GM23338 (cell line): ENCODE results near the gene MYCN. TPM values are rescaled to one million over a fixed set of nuclear protein-coding genes. Genes with fewer than 3 reads are reported as not detected.

Experiments
- ATAC-seq: fragments of 200-7000 bp; cut with Tn5 transposase; 3 replicates; pipeline ENCODE4 v1.9.1; 2020
- DNase-seq: peaks from one replicate; pipeline ENCODE4 v3.0.0-alpha.2; 2015; ENCODE audit warnings: low spot score
- H2AFZ ChIP-seq: fragments of 200-600 bp; sonication (generic); 2 replicates; pipeline ENCODE4 v1.8.0; 2016; ENCODE audit warnings: antibody characterized with exemption, mild to moderate bottlenecking, moderate library complexity
- H3F3A ChIP-seq: fragments of 200-600 bp; sonication (generic); replicated peaks from 2 replicates; pipeline ENCODE4 v1.8.0; 2017; ENCODE audit warnings: antibody characterized with exemption, mixed run types, low read depth
- H3K27ac ChIP-seq: fragments of 200-600 bp; sonication (generic); 2 replicates; pipeline ENCODE4 v1.6.1; 2016; ENCODE audit warnings: low read depth
- H3K27me3 ChIP-seq: fragments of 200-600 bp; sonication (generic); 2 replicates; pipeline ENCODE4 v1.8.0; 2016; ENCODE audit warnings: mild to moderate bottlenecking, mixed run types, moderate library complexity; ENCODE audit not compliant: insufficient read depth
- H3K36me3 ChIP-seq: fragments of 200-600 bp; sonication (generic); 2 replicates; pipeline ENCODE4 v1.8.0; 2016; ENCODE audit warnings: mild to moderate bottlenecking; ENCODE audit not compliant: insufficient read depth
- H3K4me1 ChIP-seq: fragments of 200-600 bp; sonication (generic); 2 replicates; pipeline ENCODE4 v1.8.0; 2016; ENCODE audit warnings: mild to moderate bottlenecking, moderate library complexity; ENCODE audit not compliant: insufficient read depth
- H3K4me2 ChIP-seq: fragments of 200-600 bp; sonication (generic); 2 replicates; pipeline ENCODE4 v1.7.1; 2017; ENCODE audit warnings: mixed run types
- H3K4me3 ChIP-seq: fragments of 200-600 bp; sonication (generic); 2 replicates; pipeline ENCODE4 v1.6.1; 2016; ENCODE audit warnings: mixed run types
- H3K79me2 ChIP-seq: fragments of 200-600 bp; sonication (generic); replicated peaks from 2 replicates; pipeline ENCODE4 v1.8.0; 2017; ENCODE audit warnings: mild to moderate bottlenecking; ENCODE audit not compliant: insufficient read depth
- H3K9me2 ChIP-seq: fragments of 200-600 bp; sonication (generic); 2 replicates; pipeline ENCODE4 v1.8.0; 2017; ENCODE audit not compliant: insufficient read depth
- H4K20me1 ChIP-seq: fragments of 200-600 bp; sonication (generic); replicated peaks from 2 replicates; pipeline ENCODE4 v1.8.0; 2017; ENCODE audit warnings: mild to moderate bottlenecking; ENCODE audit not compliant: insufficient read depth
- H3K27ac Mint-ChIP-seq: 2 replicates; pipeline ENCODE4 v1.8.0; 2020; ENCODE audit warnings: inconsistent platforms, mild to moderate bottlenecking, moderate library complexity, mixed read lengths
- H3K27me3 Mint-ChIP-seq: 3 replicates; pipeline ENCODE4 v1.8.0; 2022; ENCODE audit warnings: low read depth, mild to moderate bottlenecking, moderate library complexity, mixed read lengths, inconsistent platforms; ENCODE audit not compliant: insufficient read depth, poor library complexity
- H3K36me3 Mint-ChIP-seq: 3 replicates; pipeline ENCODE4 v1.8.0; 2021; ENCODE audit warnings: low read depth, mild to moderate bottlenecking, inconsistent platforms, moderate library complexity, mixed read lengths
- H3K4me1 Mint-ChIP-seq: 3 replicates; pipeline ENCODE4 v1.8.0; 2020; ENCODE audit warnings: mild to moderate bottlenecking, inconsistent platforms, mixed read lengths
- H3K4me3 Mint-ChIP-seq: 3 replicates; pipeline ENCODE4 v1.8.0; 2021; ENCODE audit warnings: moderate library complexity, mild to moderate bottlenecking, inconsistent platforms, mixed read lengths
- H3K9me3 Mint-ChIP-seq: 3 replicates; pipeline ENCODE4 v1.8.0; 2020; ENCODE audit warnings: moderate library complexity, mild to moderate bottlenecking, inconsistent platforms, mixed read lengths
- CTCF ChIP-seq, 2 experiments: fragments of 200-600 bp in 1 of 2; sonication (generic) in 1 of 2; conservative IDR thresholded peaks; 2 replicates each; pipeline versions ENCODE4 v1.5.1 to v1.6.1; 2016 to 2017; ENCODE audit warnings: antibody characterized with exemption in 2 of 2, low read depth in 2 of 2, mild to moderate bottlenecking in 2 of 2, moderate library complexity in 1 of 2
- EZH2 ChIP-seq: fragments of 200-600 bp; sonication (generic); IDR thresholded peaks from one replicate; pipeline ENCODE4 v1.8.0; 2017; ENCODE audit warnings: antibody characterized with exemption, mild to moderate bottlenecking, low read depth; ENCODE audit not compliant: unreplicated experiment
- NANOG ChIP-seq: IDR thresholded peaks from 2 replicates; pipeline ENCODE4 v1.6.1; 2016; ENCODE audit warnings: antibody characterized with exemption, borderline replicate concordance
- POLR2AphosphoS5 ChIP-seq: IDR thresholded peaks from 2 replicates; pipeline ENCODE4 v1.6.1; 2016; ENCODE audit warnings: antibody characterized with exemption, low read depth
- REST ChIP-seq: IDR thresholded peaks from one replicate; pipeline ENCODE4 v1.6.1; 2018; ENCODE audit warnings: antibody characterized with exemption; ENCODE audit not compliant: unreplicated experiment
- STAT1 ChIP-seq: IDR thresholded peaks from one replicate; pipeline ENCODE4 v1.6.1; 2016; ENCODE audit warnings: antibody characterized with exemption; ENCODE audit not compliant: unreplicated experiment
- ZNF114 ChIP-seq: fragments of 250-450 bp; sonication (Bioruptor Pico); IDR thresholded peaks from 2 replicates; pipeline ENCODE4 v1.5.0; 2020; ENCODE audit warnings: mild to moderate bottlenecking, moderate library complexity
- ZNF331 ChIP-seq: fragments of 250-450 bp; sonication (Bioruptor Pico); IDR thresholded peaks from 2 replicates; pipeline ENCODE4 v1.5.0; 2020; ENCODE audit warnings: low read depth, mild to moderate bottlenecking, moderate library complexity
- long read RNA-seq: library from polyadenylated mRNA; unstranded; transcript quantifications from one replicate; pipeline ENCODE4 v2.0.0, GENCODE V29; 2020; ENCODE audit not compliant: unreplicated experiment
- polyA plus RNA-seq: library from polyadenylated mRNA; unstranded; fragments of >200 nt; fragmentation: Nextera tagmentation; extraction: Ambion mirVana; gene quantifications from 2 replicates; pipeline ENCODE4 v1.2.1, GENCODE V29; 2016
- total RNA-seq: library from RNA; depleted of rRNA; stranded (reverse); fragments of >200 nt; shearing (Covaris generic); gene quantifications from 2 replicates; pipeline ENCODE4 v1.2.3, GENCODE V29; 2014; rRNA removed

The MYCN gene
- total RNA-seq (145 and 161 TPM in 2 replicates), polyA plus RNA-seq (50.8 and 60.8 TPM in 2 replicates)
- long read RNA-seq, partial matches to known transcripts, result 6 of 6 reads
- long read RNA-seq, other reads (novel, unspliced or antisense), result 0 of 6 reads

GRCh38 chr2:15939854-15940660 is at the start of gene MYCN:
Gene MYCN (plus strand): TSS chr2:15940550. CDS start chr2:15942065, 1,515 bp downstream.
- ATAC-seq (peak; percentile 47), DNase-seq (peak; percentile 97)
- TF ChIP-seq CTCF (conservative IDR thresholded peaks at IDR 0.05; ENCODE audit: low read depth in 2 of 2) (peak; percentile 76 to 78), STAT1 (no peak), POLR2AphosphoS5 (peak; percentile 74)
- peaks cover 45% of the 10 kb centered on the region for H3K36me3 Mint-ChIP-seq
- H3K4me3 ChIP-seq, result peak within 1 kb of the TSS; percentile 100
- peak within 1 kb of the TSS; percentile 67; the same call in 1 of the 2 replicates for H2AFZ ChIP-seq
- no peaks in the 10 kb centered on the region for H3K9me2 ChIP-seq
- peaks cover 46% of the 10 kb centered on the region for H3K4me1 Mint-ChIP-seq
- peaks cover 21% of the 10 kb centered on the region; the same call in 1 of the 2 replicates for H3F3A ChIP-seq
- H3K79me2 ChIP-seq, result peaks cover 49% of the 10 kb centered on the region
- peak within 1 kb of the TSS; percentile 99 for H3K27ac ChIP-seq
- H3K36me3 ChIP-seq, result peaks cover 13% of the 10 kb centered on the region; the same call in 1 of the 2 replicates
- peaks cover 8% of the 10 kb centered on the region for H3K9me3 Mint-ChIP-seq
- H3K27me3 ChIP-seq, result no peaks in the 10 kb centered on the region
- H4K20me1 ChIP-seq, result peaks cover 16% of the 10 kb centered on the region
- H3K4me2 ChIP-seq, result peak within 1 kb of the TSS; percentile 96
- peaks cover 53% of the 10 kb centered on the region for H3K4me1 ChIP-seq
- peaks cover 32% of the 10 kb centered on the region for H3K27me3 Mint-ChIP-seq
- H3K4me3 Mint-ChIP-seq, result peak within 1 kb of the TSS; percentile 98
- H3K27ac Mint-ChIP-seq, result peak within 1 kb of the TSS; percentile 97

GRCh38 chr2:15890936-15891905 is 49.1 kb upstream of the MYCN start:
- H3K27me3 Mint-ChIP-seq, result peaks cover 12% of the 10 kb centered on the region
- peaks cover 60% of the 10 kb centered on the region for H3K4me1 Mint-ChIP-seq
- H3K27ac Mint-ChIP-seq, result no peak overlapping the region; the same call in 1 of the 2 replicates
- peaks cover 48% of the 10 kb centered on the region for H3K4me1 ChIP-seq
- H3K36me3 ChIP-seq, result no peaks in the 10 kb centered on the region
- no peaks in the 10 kb centered on the region for H3K9me2 ChIP-seq
- H3F3A ChIP-seq, result no peaks in the 10 kb centered on the region
- DNase-seq (peak; percentile 43), ATAC-seq (peak; percentile 51)
- H3K4me2 ChIP-seq, result peak overlapping the region; percentile 52
- peak overlapping the region; percentile 87 for H2AFZ ChIP-seq
- H3K4me3 ChIP-seq, result no peak overlapping the region
- H3K9me3 Mint-ChIP-seq, result no peaks in the 10 kb centered on the region
- H4K20me1 ChIP-seq, result no peaks in the 10 kb centered on the region
- H3K27me3 ChIP-seq, result no peaks in the 10 kb centered on the region
- H3K27ac ChIP-seq, result peak overlapping the region; percentile 43; the same call in 1 of the 2 replicates
- no peak overlapping the region; the same call in 2 of the 3 replicates for H3K4me3 Mint-ChIP-seq
- no peaks in the 10 kb centered on the region for H3K36me3 Mint-ChIP-seq
- H3K79me2 ChIP-seq, result no peaks in the 10 kb centered on the region
- no peak for TF ChIP-seq EZH2
- no peak for TF ChIP-seq REST
- TF ChIP-seq ZNF331 (CRISPR knock-in tag), result no peak
- TF ChIP-seq NANOG, result no peak
- TF ChIP-seq ZNF114 (CRISPR knock-in tag), result no peak
